Measurements from ENCODE around the gene PCDH1. TPM values are rescaled to one million over a fixed set of nuclear protein-coding genes. Genes with fewer than 3 reads are reported as not detected.
"Not testable (repeated sequence)": the region's sequence is repeated elsewhere in the genome, so short reads cannot be mapped to it uniquely, and the experiment has no call there.

PCDH1 gene
- total RNA-seq, 4 donors from 2014 or later: 85.1 to 172 (median 119) TPM

GRCh38 chr5:141824717-141825116 is 53.5 kb downstream of the PCDH1 start:
- no peak for TF ChIP-seq POLR2A (IDR thresholded peaks at IDR 0.05)
- TF ChIP-seq CTCF (IDR thresholded peaks at IDR 0.05): no peak
- WGBS, 2 donors: 66 to 72% methylated on average over 3 of the region's 3 CpGs
- H3K4me3 ChIP-seq (ENCODE audit: low read depth, poor library complexity, severe bottlenecking): no peak overlapping the region
- DNase-seq (ENCODE audit: low spot score in 2 of 2): no peak
- intact Hi-C loops (cut with DNase I; ENCODE audit: low total_unique reads): no loop called here

GRCh38 chr5:141823056-141823455 is 55.2 kb downstream of the PCDH1 start:
- no peak for TF ChIP-seq CTCF (IDR thresholded peaks at IDR 0.05)
- TF ChIP-seq POLR2A (IDR thresholded peaks at IDR 0.05): no peak
- DNase-seq (ENCODE audit: low spot score in 2 of 2): no peak
- intact Hi-C loops (cut with DNase I; ENCODE audit: low total_unique reads): no loop called here
- no peak overlapping the region for H3K4me3 ChIP-seq (ENCODE audit: low read depth, poor library complexity, severe bottlenecking)
- 87 to 90% methylated on average over 3 of the region's 3 CpGs for WGBS, 2 donors

- 12 to 23% methylated on average over 2 of the region's 2 CpGs for WGBS, 2 donors
- no peak for TF ChIP-seq CTCF (IDR thresholded peaks at IDR 0.05)
- TF ChIP-seq POLR2A (IDR thresholded peaks at IDR 0.05): no peak
- H3K4me3 ChIP-seq (ENCODE audit: low read depth, poor library complexity, severe bottlenecking): no peak overlapping the region
- DNase-seq (ENCODE audit: low spot score in 2 of 2): peak in 1 of 2 donors; percentile 27
- intact Hi-C loops (cut with DNase I; ENCODE audit: low total_unique reads): no loop called here
These were observed 56.1 kb downstream of the PCDH1 start for GRCh38 chr5:141822144-141822543.

GRCh38 chr5:141821430-141821925 is 56.7 kb downstream of the PCDH1 start:
- no peak overlapping the region for H3K4me3 ChIP-seq (ENCODE audit: low read depth, poor library complexity, severe bottlenecking)
- WGBS, 2 donors: 36 to 43% methylated on average over 3 of the region's 3 CpGs
- no peak for DNase-seq (ENCODE audit: low spot score in 2 of 2)
- TF ChIP-seq POLR2A (IDR thresholded peaks at IDR 0.05) (no peak), CTCF (IDR thresholded peaks at IDR 0.05) (no peak)
- intact Hi-C loops (cut with DNase I; ENCODE audit: low total_unique reads): no loop called here

GRCh38 chr5:141820686-141821085 is 57.5 kb downstream of the PCDH1 start:
- 84 to 91% methylated on average over 15 of the region's 15 CpGs for WGBS, 2 donors
- intact Hi-C loops (cut with DNase I; ENCODE audit: low total_unique reads); DNase-seq (ENCODE audit: low spot score in 2 of 2); H3K4me3 ChIP-seq (ENCODE audit: low read depth, poor library complexity, severe bottlenecking): not testable (repeated sequence)

GRCh38 chr5:141817631-141818030 is 60.6 kb downstream of the PCDH1 start:
- no peak for DNase-seq (ENCODE audit: low spot score in 2 of 2)
- no peak overlapping the region for H3K4me3 ChIP-seq (ENCODE audit: low read depth, poor library complexity, severe bottlenecking)
- intact Hi-C loops (cut with DNase I; ENCODE audit: low total_unique reads): no loop called here
- 93 to 95% methylated on average over 6 of the region's 6 CpGs for WGBS, 2 donors
- TF ChIP-seq POLR2A (IDR thresholded peaks at IDR 0.05): no peak
- TF ChIP-seq CTCF (IDR thresholded peaks at IDR 0.05): no peak

All from lower leg skin (tissue), 4 donors.